HepG2 (cell line): ENCODE data around the gene ZFTA. TPM values are rescaled to one million over a fixed set of nuclear protein-coding genes. Genes with fewer than 3 reads are reported as not detected.

Experiments used
- ATAC-seq: fragments of 200-7000 bp; cut with Tn5 transposase; 3 replicates; pipeline ENCODE4 v1.9.1; 2020; ENCODE audit warnings: mild to moderate bottlenecking, moderate library complexity
- BruUV-seq: library from RNA; stranded (reverse); fragments of 400-500 nt; replicated peaks from 2 replicates; lab custom pipeline; 2021; lab: Mats Ljungman, UMichigan
- CTCF ChIA-PET: fragments of 300-600 bp; formaldehyde crosslinking; extraction: SDS; loops from one replicate; lab custom pipeline; 2021; ENCODE audit warnings: low total read pairs, inconsistent platforms, low intra/inter-chr PET ratio; lab: Yijun Ruan, JAX
- POLR2A ChIA-PET: fragments of 350-600 bp; sonication (Branson Sonifier 250); formaldehyde crosslinking; loops from one replicate; lab custom pipeline; 2020; ENCODE audit warnings: antibody characterized with exemption, inconsistent platforms; lab: Yijun Ruan, JAX
- DNase-seq: peaks from one replicate; pipeline ENCODE4 v3.0.0-alpha.2; 2015; ENCODE audit warnings: low spot score
- FAIRE-seq: peaks from 3 replicates; lab custom pipeline; 2011; peaks lifted over from hg19 to GRCh38; lab: Jason Lieb, UNC
- H2AFZ ChIP-seq: one replicate; pipeline ENCODE4 v1.6.1; 2011; ENCODE audit warnings: low read length, inconsistent platforms
- H3K27ac ChIP-seq: fragments of 300-600 bp; 3 replicates; pipeline ENCODE4 v1.8.0; 2011; ENCODE audit warnings: mixed run types, mild to moderate bottlenecking, mixed read lengths, low read length, inconsistent platforms; ENCODE audit not compliant: insufficient read depth; ENCODE audit errors: extremely low read length
- H3K27me3 ChIP-seq, 2 experiments: fragments of 200-600 bp in 1 of 2; 2 replicates in 1 of 2; 3 replicates in 1 of 2; pipeline versions ENCODE4 v1.6.0 to v1.8.0; 2011; ENCODE audit warnings: low read length in 2 of 2, mild to moderate bottlenecking in 2 of 2, moderate library complexity in 2 of 2, inconsistent platforms in 1 of 2; ENCODE audit not compliant: insufficient read depth in 2 of 2, control insufficient read depth in 1 of 2
- H3K36me3 ChIP-seq, 2 experiments: fragments of 200-600 bp in 1 of 2; replicated peaks in 1 of 2; 2 replicates in 1 of 2; 3 replicates in 1 of 2; pipeline versions ENCODE4 v1.5.1 to v1.8.0; 2011; ENCODE audit warnings: low read length in 2 of 2, inconsistent platforms in 1 of 2; ENCODE audit not compliant: insufficient read depth in 2 of 2, control insufficient read depth in 1 of 2
- H3K4me1 ChIP-seq: 2 replicates; pipeline ENCODE4 v1.5.1; 2012; ENCODE audit warnings: low read length, inconsistent platforms; ENCODE audit not compliant: insufficient read depth
- H3K4me2 ChIP-seq: 2 replicates; pipeline ENCODE4 v1.6.0; 2011; ENCODE audit warnings: low read depth, low read length, inconsistent platforms
- H3K4me3 ChIP-seq, 3 experiments: fragments of 200-600 bp in 1 of 3; sonication (generic), shearing (Covaris generic) in 1 of 3; replicated peaks in 1 of 3; 2 replicates each; pipeline ENCODE4 v1.5.1; 2011 to 2016; ENCODE audit warnings: low read length in 3 of 3, inconsistent platforms in 2 of 3, low read depth in 2 of 3, mild to moderate bottlenecking in 2 of 3, control low read depth in 1 of 3, mixed read lengths in 1 of 3; ENCODE audit not compliant: insufficient read depth in 1 of 3
- H3K79me2 ChIP-seq: one replicate; pipeline ENCODE4 v1.6.1; 2011; ENCODE audit warnings: low read length, inconsistent platforms; ENCODE audit not compliant: insufficient read depth
- H3K9ac ChIP-seq: 2 replicates; pipeline ENCODE4 v1.6.0; 2011; ENCODE audit warnings: mild to moderate bottlenecking, low read depth, low read length, inconsistent platforms; ENCODE audit not compliant: insufficient read depth
- H3K9me3 ChIP-seq: 2 replicates; pipeline ENCODE4 v1.5.1; 2012; ENCODE audit warnings: mild to moderate bottlenecking, low read length
- H4K20me1 ChIP-seq: 2 replicates; pipeline ENCODE4 v1.6.0; 2011; ENCODE audit warnings: inconsistent platforms, mild to moderate bottlenecking, low read length, moderate library complexity; ENCODE audit not compliant: insufficient read depth
- CENPX ChIP-seq: sonication (generic); formaldehyde crosslinking; IDR thresholded peaks from 2 replicates; pipeline ENCODE4 v1.9.0; 2021; ENCODE audit warnings: mild to moderate bottlenecking, missing genetic modification reagents, moderate library complexity
- CHD2 ChIP-seq: IDR thresholded peaks from 2 replicates; pipeline ENCODE4 v1.6.1; 2011; ENCODE audit warnings: low read depth, low read length, improper control_type of control experiment
- ELF3 ChIP-seq: IDR thresholded peaks from 2 replicates; pipeline ENCODE4 v1.6.1; 2016; ENCODE audit warnings: missing genetic modification reagents, missing compliant biosample characterization
- FOXP1 ChIP-seq, 2 experiments: fragments of 450-650 bp in 1 of 2; IDR thresholded peaks; 2 replicates each; pipeline ENCODE4 v1.6.1; 2017 to 2018; ENCODE audit warnings: antibody characterized with exemption in 1 of 2
- LCORL ChIP-seq, 2 experiments: fragments of 450-650 bp in 1 of 2; sonication (generic) in 1 of 2; formaldehyde crosslinking in 1 of 2; IDR thresholded peaks; 2 replicates each; pipeline versions ENCODE4 v1.5.0 to v1.6.1; 2017 to 2020; ENCODE audit warnings: antibody characterized with exemption in 1 of 2, missing genetic modification reagents in 1 of 2
- PPARG ChIP-seq: conservative IDR thresholded peaks from 2 replicates; pipeline ENCODE4 v1.6.1; 2016; ENCODE audit warnings: missing biosample characterization, missing genetic modification reagents
- STAG1 ChIP-seq: sonication (generic); formaldehyde crosslinking; IDR thresholded peaks from 2 replicates; pipeline ENCODE4 v1.4.0; 2020; ENCODE audit warnings: missing genetic modification reagents
- YY1 ChIP-seq: IDR thresholded peaks from 2 replicates; pipeline ENCODE4 v1.6.1; 2011; ENCODE audit warnings: low read length, low read depth, moderate library complexity, mild to moderate bottlenecking; ENCODE audit not compliant: insufficient read depth, insufficient replicate concordance
- ZBTB7B ChIP-seq: sonication (generic); formaldehyde crosslinking; IDR thresholded peaks from 2 replicates; pipeline ENCODE4 v1.4.0; 2020; ENCODE audit warnings: missing genetic modification reagents
- ZNF562 ChIP-seq: sonication (generic); formaldehyde crosslinking; IDR thresholded peaks from 2 replicates; pipeline ENCODE4 v1.8.0; 2022; ENCODE audit warnings: missing genetic modification reagents, borderline replicate concordance
- WGBS: methylation state at CpG from one replicate; pipeline ENCODE4 v1.1.6; 2017; ENCODE audit warnings: low lambda C conversion rate; 5-methylcytosine and 5-hydroxymethylcytosine counted together
- in situ Hi-C: cut with HindIII; loops from 2 replicates; pipeline ENCODE4 v1.10.0; 2017; ENCODE audit warnings: low pct_unique_long_range_greater_than_20kb; ENCODE audit not compliant: extremely low pct_ligation_motif_present
- intact Hi-C: fragments of 100-400 bp; cut with micrococcal nuclease; formaldehyde crosslinking; loops from one replicate; pipeline ENCODE4 v1.10.0; 2022; ENCODE audit not compliant: unreplicated experiment
- polyA plus RNA-seq, 8 experiments: library from polyadenylated mRNA; depleted of rRNA in 3 of 8; stranded (reverse) in 7 of 8; unstranded in 1 of 8; fragments of >200 nt; fragmentation: Illumina TruSeq in 4 of 8; extraction: Trizol in 4 of 8; gene quantifications; 2 replicates each; pipeline versions ENCODE4 v1.2.1 to v1.2.3, GENCODE V29; 2011 to 2016; ENCODE audit warnings: low read depth in 4 of 8, missing spikeins in 1 of 8, mixed read lengths in 1 of 8; ENCODE audit not compliant: insufficient read depth in 1 of 8
- total RNA-seq, 5 experiments: library from RNA; depleted of rRNA; stranded (reverse); fragments of >200 nt; fragmentation: Illumina TruSeq; extraction: Trizol; gene quantifications; 2 replicates each; pipeline ENCODE4 v1.2.3, GENCODE V29; 2016; ENCODE audit warnings: low read depth in 1 of 5
- TF ChIP-seq, protein P1 (sequence below): sonication (generic); formaldehyde crosslinking; IDR thresholded peaks from 2 replicates; pipeline ENCODE4 v1.4.0; 2020; ENCODE audit warnings: missing genetic modification reagents
- TF ChIP-seq, protein P2 (sequence below): sonication (generic); formaldehyde crosslinking; IDR thresholded peaks from 2 replicates; pipeline ENCODE4 v1.8.0; 2023; ENCODE audit warnings: mild to moderate bottlenecking, missing genetic modification reagents
- TF ChIP-seq, protein P3 (sequence below): IDR thresholded peaks from 2 replicates; pipeline ENCODE4 v1.6.1; 2016; ENCODE audit warnings: low read depth

ZFTA gene
- total and polyA plus RNA-seq, 2 of the 13 experiments (the other 11 are each of a cell fraction or from before 2014, with no cell fraction given): 3.9 to 10.4 TPM

DNA sequence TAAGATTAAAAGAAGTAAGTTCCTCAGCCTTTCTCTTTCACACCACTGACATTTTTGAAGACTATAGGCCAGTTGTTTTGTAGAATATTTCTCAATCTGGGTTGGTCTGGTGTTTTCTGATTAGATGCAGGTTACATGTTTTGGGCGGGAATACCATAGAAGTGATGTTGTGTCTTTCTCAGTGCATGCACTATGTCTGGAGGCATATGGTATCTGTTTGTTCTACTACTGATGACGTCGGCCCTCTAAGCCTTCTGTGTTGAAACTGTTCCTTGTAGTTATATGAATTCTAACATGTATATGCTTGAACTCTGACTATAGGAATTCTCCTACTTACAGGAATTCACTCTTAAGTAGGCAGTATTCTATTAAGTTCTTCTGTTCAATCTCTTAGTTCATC, 21.6 kb downstream of the ZFTA start:
- Histone ChIP-seq H2AFZ (no peak overlapping the region), H3K79me2 (peaks cover 2% of the 10 kb centered on the region), H3K4me3 (no peak overlapping the region), H3K4me2 (no peak overlapping the region), H3K9ac (no peak overlapping the region), H3K27ac (no peak overlapping the region), H4K20me1 (no peaks in the 10 kb centered on the region), H3K9me3 (no peaks in the 10 kb centered on the region), H3K36me3 (peaks cover 5 to 9% of the 10 kb centered on the region in 2 experiments; a peak in 4 of 5 replicates), H3K27me3 (no peaks in the 10 kb centered on the region), H3K4me1 (peaks cover 11% of the 10 kb centered on the region)
- CTCF ChIA-PET: no interaction called here
- DNase-seq (no peak), ATAC-seq (no peak), FAIRE-seq (no peak)
- TF ChIP-seq ELF3 (CRISPR knock-in tag): no peak
- no peak for TF ChIP-seq YY1
- in situ Hi-C loops (loop anchor here (25.0 kb wide), 1 partner anchor 260 kb away; the partner anchor contains the start of gene PLAAT5), intact Hi-C loops (no loop called here)
- POLR2A ChIA-PET: no interaction called here
- 86% methylated on average over 3 of the region's 3 CpGs for WGBS
- no TSS peak for BruUV-seq

DNA sequence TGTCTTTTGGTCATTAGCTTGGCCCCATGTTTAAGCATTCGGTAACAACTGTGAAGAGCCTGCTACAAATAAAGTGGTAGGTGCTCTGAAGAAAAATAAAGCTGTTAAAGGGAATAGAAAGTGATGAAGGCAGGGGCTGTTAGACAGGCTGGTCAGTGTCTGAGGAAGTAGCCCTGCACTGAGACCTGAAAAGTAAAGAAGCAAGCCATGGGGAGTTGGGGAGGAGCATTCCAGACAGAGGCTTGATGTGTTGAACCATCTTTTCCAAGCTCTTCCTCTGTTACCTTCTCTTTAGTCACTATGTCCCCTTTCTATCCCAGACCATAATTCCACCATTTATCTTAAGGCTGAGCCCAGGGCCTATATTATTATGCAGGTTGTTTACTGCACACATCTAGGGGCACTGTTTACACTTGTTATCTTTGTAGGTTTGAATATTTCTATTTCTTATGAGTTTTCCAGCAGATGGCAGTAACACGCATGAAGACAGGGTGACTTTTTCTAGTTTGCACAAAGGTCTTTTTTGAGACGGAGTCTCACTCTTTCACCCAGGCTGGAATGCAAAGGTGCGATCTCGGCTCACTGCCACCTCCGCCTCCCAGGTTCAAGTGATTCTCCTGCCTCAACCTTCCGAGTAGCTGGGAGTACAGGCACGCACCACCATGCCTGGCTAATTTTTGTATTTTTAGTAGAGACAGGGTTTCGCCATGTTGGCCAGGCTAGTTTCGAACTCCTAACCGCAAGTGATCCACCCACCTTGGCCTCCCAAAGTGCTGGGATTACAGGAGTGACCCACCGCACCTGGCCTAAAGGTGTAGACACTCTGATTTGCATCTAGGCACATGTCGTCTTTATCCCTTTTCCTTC, 23.0 kb downstream of the ZFTA start:
- DNase-seq (no peak), FAIRE-seq (peak; percentile 8), ATAC-seq (peak; percentile 40; the same call in 1 of the 3 replicates)
- H3K27ac ChIP-seq: no peak overlapping the region
- 80% methylated on average over 13 of the region's 13 CpGs for WGBS
- no peaks in the 10 kb centered on the region for H3K9me3 ChIP-seq
- POLR2A ChIA-PET: no interaction called here
- H3K27me3 ChIP-seq: no peaks in the 10 kb centered on the region
- no peak overlapping the region for H2AFZ ChIP-seq
- peaks cover 0 to 2% of the 10 kb centered on the region in 2 experiments; a peak in 2 of 5 replicates for H3K36me3 ChIP-seq
- no peak overlapping the region for H3K4me2 ChIP-seq
- CTCF ChIA-PET: no interaction called here
- H3K79me2 ChIP-seq: peaks cover 2% of the 10 kb centered on the region
- H3K9ac ChIP-seq: no peak overlapping the region
- no peaks in the 10 kb centered on the region for H4K20me1 ChIP-seq
- no peak overlapping the region for H3K4me3 ChIP-seq
- intact Hi-C loops (no loop called here), in situ Hi-C loops (loop anchor here (25.0 kb wide), 1 partner anchor 258 kb away; the partner anchor contains the start of gene PLAAT5)
- BruUV-seq: no TSS peak
- H3K4me1 ChIP-seq: peaks cover 11% of the 10 kb centered on the region
- TF ChIP-seq FOXP1 (IDR thresholded peaks at IDR 0.05) (no peak), FOXP1 (CRISPR knock-in tag; IDR thresholded peaks at IDR 0.05) (peak; percentile 38; the same call in 1 of the 2 replicates), CHD2 (no peak), CENPX (no peak), PPARG (CRISPR knock-in tag) (0 out of 2 replicates have a peak, but pooled peaks have one; percentile 15), ZBTB7B (CRISPR knock-in tag) (no peak), LCORL (IDR thresholded peaks at IDR 0.05) (no peak), LCORL (CRISPR knock-in tag; IDR thresholded peaks at IDR 0.05) (peak; percentile 6; the same call in 1 of the 2 replicates), ZNF562 (no peak), STAG1 (CRISPR knock-in tag) (peak; percentile 46)
- TF ChIP-seq, protein P1, sequence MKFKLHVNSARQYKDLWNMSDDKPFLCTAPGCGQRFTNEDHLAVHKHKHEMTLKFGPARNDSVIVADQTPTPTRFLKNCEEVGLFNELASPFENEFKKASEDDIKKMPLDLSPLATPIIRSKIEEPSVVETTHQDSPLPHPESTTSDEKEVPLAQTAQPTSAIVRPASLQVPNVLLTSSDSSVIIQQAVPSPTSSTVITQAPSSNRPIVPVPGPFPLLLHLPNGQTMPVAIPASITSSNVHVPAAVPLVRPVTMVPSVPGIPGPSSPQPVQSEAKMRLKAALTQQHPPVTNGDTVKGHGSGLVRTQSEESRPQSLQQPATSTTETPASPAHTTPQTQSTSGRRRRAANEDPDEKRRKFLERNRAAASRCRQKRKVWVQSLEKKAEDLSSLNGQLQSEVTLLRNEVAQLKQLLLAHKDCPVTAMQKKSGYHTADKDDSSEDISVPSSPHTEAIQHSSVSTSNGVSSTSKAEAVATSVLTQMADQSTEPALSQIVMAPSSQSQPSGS (CRISPR knock-in tag): no peak
- TF ChIP-seq, protein P2, sequence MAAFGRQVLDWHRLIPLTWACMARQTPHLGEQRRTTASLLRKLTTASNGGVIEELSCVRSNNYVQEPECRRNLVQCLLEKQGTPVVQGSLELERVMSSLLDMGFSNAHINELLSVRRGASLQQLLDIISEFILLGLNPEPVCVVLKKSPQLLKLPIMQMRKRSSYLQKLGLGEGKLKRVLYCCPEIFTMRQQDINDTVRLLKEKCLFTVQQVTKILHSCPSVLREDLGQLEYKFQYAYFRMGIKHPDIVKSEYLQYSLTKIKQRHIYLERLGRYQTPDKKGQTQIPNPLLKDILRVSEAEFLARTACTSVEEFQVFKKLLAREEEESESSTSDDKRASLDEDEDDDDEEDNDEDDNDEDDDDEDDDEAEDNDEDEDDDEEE (CRISPR knock-in tag): no peak
- TF ChIP-seq, protein P3, sequence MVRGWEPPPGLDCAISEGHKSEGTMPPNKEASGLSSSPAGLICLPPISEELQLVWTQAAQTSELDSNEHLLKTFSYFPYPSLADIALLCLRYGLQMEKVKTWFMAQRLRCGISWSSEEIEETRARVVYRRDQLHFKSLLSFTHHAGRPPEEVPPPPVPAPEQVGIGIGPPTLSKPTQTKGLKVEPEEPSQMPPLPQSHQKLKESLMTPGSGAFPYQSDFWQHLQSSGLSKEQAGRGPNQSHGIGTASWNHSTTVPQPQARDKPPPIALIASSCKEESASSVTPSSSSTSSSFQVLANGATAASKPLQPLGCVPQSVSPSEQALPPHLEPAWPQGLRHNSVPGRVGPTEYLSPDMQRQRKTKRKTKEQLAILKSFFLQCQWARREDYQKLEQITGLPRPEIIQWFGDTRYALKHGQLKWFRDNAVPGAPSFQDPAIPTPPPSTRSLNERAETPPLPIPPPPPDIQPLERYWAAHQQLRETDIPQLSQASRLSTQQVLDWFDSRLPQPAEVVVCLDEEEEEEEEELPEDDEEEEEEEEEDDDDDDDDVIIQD (CRISPR knock-in tag): no peak
